Ishikawa (cell line): Measurements from ENCODE around the gene ALG1.
A peak's percentile ranks its signal among the peaks of the same experiment; 100 is the strongest.

ENCODE experiments used
- CEBPB ChIP-seq: IDR thresholded peaks from 2 replicates; pipeline ENCODE4 v1.6.1; 2012
- EGR1 ChIP-seq: IDR thresholded peaks from 2 replicates; pipeline ENCODE4 v1.6.1; 2012
- EP300 ChIP-seq: IDR thresholded peaks from 2 replicates; pipeline ENCODE4 v1.6.1; 2012; ENCODE audit warnings: borderline replicate concordance
- NFIC ChIP-seq: IDR thresholded peaks from 2 replicates; pipeline ENCODE4 v1.6.1; 2012
- RAD21 ChIP-seq: IDR thresholded peaks from 2 replicates; pipeline ENCODE4 v1.6.1; 2012; ENCODE audit warnings: low read depth
- TAF1 ChIP-seq: IDR thresholded peaks from 2 replicates; pipeline ENCODE4 v1.6.1; 2012; ENCODE audit warnings: low read depth, mild to moderate bottlenecking
- TCF12 ChIP-seq: IDR thresholded peaks from 2 replicates; pipeline ENCODE4 v1.6.1; 2012; ENCODE audit warnings: low read depth
- ZBTB7A ChIP-seq: IDR thresholded peaks from 2 replicates; pipeline ENCODE4 v1.6.1; 2012; ENCODE audit warnings: low read depth
- TF ChIP-seq, protein P1 (sequence below): IDR thresholded peaks from 2 replicates; pipeline ENCODE4 v1.6.1; 2012

ALG1 gene

GRCh38 chr16:5108505-5109158 is 37.0 kb downstream of the ALG1 start:
- no peak for TF ChIP-seq EGR1
- TF ChIP-seq, protein P1, sequence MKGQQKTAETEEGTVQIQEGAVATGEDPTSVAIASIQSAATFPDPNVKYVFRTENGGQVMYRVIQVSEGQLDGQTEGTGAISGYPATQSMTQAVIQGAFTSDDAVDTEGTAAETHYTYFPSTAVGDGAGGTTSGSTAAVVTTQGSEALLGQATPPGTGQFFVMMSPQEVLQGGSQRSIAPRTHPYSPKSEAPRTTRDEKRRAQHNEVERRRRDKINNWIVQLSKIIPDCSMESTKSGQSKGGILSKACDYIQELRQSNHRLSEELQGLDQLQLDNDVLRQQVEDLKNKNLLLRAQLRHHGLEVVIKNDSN = no peak
- TF ChIP-seq EP300 = no peak
- no peak for TF ChIP-seq RAD21
- TF ChIP-seq ZBTB7A = no peak
- no peak for TF ChIP-seq CEBPB
- no peak for TF ChIP-seq NFIC
- no peak for TF ChIP-seq TAF1

- peak; percentile 77 for TF ChIP-seq NFIC
These were observed 45.9 kb downstream of the ALG1 start for GRCh38 chr16:5117300-5118087.

DNA sequence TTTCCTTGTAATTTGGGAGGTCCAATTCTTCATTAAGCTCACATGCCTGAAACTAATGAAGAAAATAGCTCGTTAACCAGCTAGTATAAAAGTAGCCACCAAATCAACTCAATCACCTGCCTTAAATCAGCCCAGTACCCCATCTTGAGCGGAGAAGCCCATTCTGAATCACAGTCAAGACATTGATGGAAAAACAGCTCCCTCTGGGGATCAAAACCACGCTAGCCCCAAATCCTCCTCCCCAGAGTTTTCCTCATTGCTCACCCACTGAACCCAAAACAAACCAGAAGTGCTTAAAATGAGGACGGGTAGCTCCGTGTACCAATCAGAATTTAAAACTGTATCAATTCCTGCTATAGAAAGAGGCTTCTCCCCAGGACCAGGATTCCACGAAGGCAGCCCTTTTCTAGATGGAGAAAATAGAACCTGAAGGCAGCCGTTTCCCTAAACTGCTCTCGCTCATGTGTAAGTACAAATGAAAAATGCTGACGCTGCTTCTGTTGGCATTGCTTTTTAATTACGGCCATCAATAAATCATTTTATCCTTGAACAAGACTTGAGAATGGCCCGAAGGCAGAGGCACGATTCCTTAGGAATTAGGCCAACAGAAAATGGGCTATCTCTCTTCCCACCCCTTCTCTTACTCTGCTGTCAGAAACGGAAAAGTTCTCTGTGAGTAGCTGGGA is 61.4 kb downstream of the ALG1 start:
- TF ChIP-seq RAD21 = peak; percentile 28

GRCh38 chr16:5134739-5135452 is 63.3 kb downstream of the ALG1 start:
- TF ChIP-seq NFIC (peak; percentile 89), CEBPB (peak; percentile 46; the same call in 1 of the 2 replicates), TCF12 (peak; percentile 86), EP300 (peak; percentile 84)
